Endodermal cell (in vitro differentiated cells): ENCODE data around the gene SLC25A5. TPM values are rescaled to one million over a fixed set of nuclear protein-coding genes. Genes with fewer than 3 reads are reported as not detected.

Source experiments
- DNase-seq: peaks from one replicate; pipeline ENCODE4 v3.0.0-alpha.2; 2017
- H3K27ac ChIP-seq: 2 replicates; pipeline ENCODE4 v1.5.1; 2013; ENCODE audit warnings: mild to moderate bottlenecking, low read depth, low read length, moderate library complexity
- H3K27me3 ChIP-seq: 2 replicates; pipeline ENCODE4 v1.6.1; 2013; ENCODE audit warnings: mild to moderate bottlenecking, low read length, moderate library complexity; ENCODE audit not compliant: insufficient read depth, control insufficient read depth, poor library complexity, severe bottlenecking
- H3K36me3 ChIP-seq: 2 replicates; pipeline ENCODE4 v1.7.0; 2013; ENCODE audit warnings: mild to moderate bottlenecking, low read length, moderate library complexity; ENCODE audit not compliant: control insufficient read depth, insufficient read depth
- H3K4me1 ChIP-seq: one replicate; pipeline ENCODE4 v1.7.0; 2013; ENCODE audit warnings: low read length; ENCODE audit not compliant: control insufficient read depth, insufficient read depth
- H3K4me3 ChIP-seq: 2 replicates; pipeline ENCODE4 v1.5.1; 2013; ENCODE audit warnings: mild to moderate bottlenecking, low read length, moderate library complexity
- H3K9ac ChIP-seq: 2 replicates; pipeline ENCODE4 v1.6.1; 2013; ENCODE audit warnings: mild to moderate bottlenecking, low read length, moderate library complexity; ENCODE audit not compliant: poor library complexity, severe bottlenecking; ENCODE audit errors: extremely low read depth
- H3K9me3 ChIP-seq: 2 replicates; pipeline ENCODE4 v1.6.1; 2013; ENCODE audit warnings: mild to moderate bottlenecking, low read length, moderate library complexity; ENCODE audit not compliant: control insufficient read depth
- H3K27ac Mint-ChIP-seq: 2 replicates; pipeline ENCODE4 v1.8.0; 2020; ENCODE audit warnings: mixed read lengths
- H3K27me3 Mint-ChIP-seq: 2 replicates; pipeline ENCODE4 v1.8.0; 2021; ENCODE audit warnings: mild to moderate bottlenecking, mixed read lengths; ENCODE audit not compliant: insufficient read depth
- H3K36me3 Mint-ChIP-seq: 2 replicates; pipeline ENCODE4 v1.8.0; 2020; ENCODE audit warnings: low read depth, mixed read lengths
- H3K4me1 Mint-ChIP-seq: 2 replicates; pipeline ENCODE4 v1.8.0; 2020; ENCODE audit warnings: mixed read lengths
- H3K4me3 Mint-ChIP-seq: 2 replicates; pipeline ENCODE4 v1.8.0; 2020; ENCODE audit warnings: mild to moderate bottlenecking, moderate library complexity, mixed read lengths
- H3K9me3 Mint-ChIP-seq: 2 replicates; pipeline ENCODE4 v1.8.0; 2020; ENCODE audit warnings: mild to moderate bottlenecking, mixed read lengths
- CTCF ChIP-seq: fragments of 200-600 bp; sonication (generic); conservative IDR thresholded peaks from 2 replicates; pipeline ENCODE4 v1.5.0; 2021; ENCODE audit warnings: antibody characterized with exemption, mild to moderate bottlenecking
- WGBS, 2 experiments: methylation state at CpG; one replicate each; pipeline versions ENCODE4 v1.1.5 to v1.1.7; 2013; ENCODE audit warnings: missing lambda C conversion rate in 2 of 2, mixed read lengths in 1 of 2; ENCODE audit not compliant: insufficient coverage in 1 of 2, insufficient read length in 1 of 2; 5-methylcytosine and 5-hydroxymethylcytosine counted together
- total RNA-seq, 2 donors: library from RNA; stranded (reverse); fragmentation: NEBNext Ultra II Directional in 1 of 2; extraction: Animal tissue kit (Norgen Biotek cat#: 25700) in 1 of 2; gene quantifications; 2 replicates in 1 of 2; 3 replicates in 1 of 2; pipeline ENCODE4 v1.2.1, GENCODE V29; 2021

The SLC25A5 gene
- total RNA-seq, 2 donors from 2014 or later: 321 TPM

GRCh38 chrX:119505945-119506344 lies 37.7 kb downstream of the SLC25A5 start:
- Histone ChIP-seq H3K4me3 (no peak overlapping the region), H3K36me3 (no peaks in the 10 kb centered on the region), H3K9me3 (no peaks in the 10 kb centered on the region), H3K4me1 (no peaks in the 10 kb centered on the region), H3K27me3 (no peaks in the 10 kb centered on the region), H3K9ac (no peak overlapping the region), H3K27ac (no peak overlapping the region)
- no peak overlapping the region for H3K27ac Mint-ChIP-seq
- 100% methylated on average over 3 of the region's 4 CpGs; no CpG with 5 or more reads in 1 of the 2 experiments for WGBS, 2 experiments
- no peaks in the 10 kb centered on the region for H3K4me1 Mint-ChIP-seq
- peaks cover 54% of the 10 kb centered on the region for H3K9me3 Mint-ChIP-seq
- no peak for DNase-seq
- H3K4me3 Mint-ChIP-seq: no peak overlapping the region
- no peaks in the 10 kb centered on the region for H3K36me3 Mint-ChIP-seq
- H3K27me3 Mint-ChIP-seq: no peaks in the 10 kb centered on the region
- TF ChIP-seq CTCF: no peak

GRCh38 chrX:119507206-119507605 lies 39.0 kb downstream of the SLC25A5 start:
- peaks cover 48% of the 10 kb centered on the region for H3K9me3 Mint-ChIP-seq

GRCh38 chrX:119512146-119512800 lies 44.0 kb downstream of the SLC25A5 start:
- H3K27ac ChIP-seq: no peak overlapping the region
- H3K27me3 Mint-ChIP-seq: no peaks in the 10 kb centered on the region
- 64% methylated on average over 14 of the region's 14 CpGs; no CpG with 5 or more reads in 1 of the 2 experiments for WGBS, 2 experiments
- H3K9ac ChIP-seq: no peak overlapping the region
- DNase-seq: peak; percentile 87
- no peaks in the 10 kb centered on the region for H3K36me3 Mint-ChIP-seq
- no peak overlapping the region for H3K4me3 ChIP-seq
- H3K4me3 Mint-ChIP-seq: no peak overlapping the region
- H3K9me3 Mint-ChIP-seq: peaks cover 43% of the 10 kb centered on the region
- H3K9me3 ChIP-seq: no peaks in the 10 kb centered on the region
- no peaks in the 10 kb centered on the region for H3K27me3 ChIP-seq
- H3K27ac Mint-ChIP-seq: no peak overlapping the region
- H3K36me3 ChIP-seq: no peaks in the 10 kb centered on the region
- H3K4me1 Mint-ChIP-seq: no peaks in the 10 kb centered on the region
- H3K4me1 ChIP-seq: no peaks in the 10 kb centered on the region
- peak; percentile 80 for TF ChIP-seq CTCF

More at GRCh38 chrX:119507206-119507605, 39.0 kb downstream of the SLC25A5 start:
- Mint-ChIP-seq H3K4me3 (no peak overlapping the region), H3K36me3 (no peaks in the 10 kb centered on the region), H3K27me3 (no peaks in the 10 kb centered on the region), H3K27ac (no peak overlapping the region), H3K4me1 (no peaks in the 10 kb centered on the region)
- Histone ChIP-seq H3K4me1 (no peaks in the 10 kb centered on the region), H3K9ac (no peak overlapping the region), H3K9me3 (no peaks in the 10 kb centered on the region), H3K4me3 (no peak overlapping the region), H3K36me3 (no peaks in the 10 kb centered on the region), H3K27ac (no peak overlapping the region), H3K27me3 (no peaks in the 10 kb centered on the region)
- TF ChIP-seq CTCF: no peak
- DNase-seq: no peak
- WGBS, 2 experiments: 90% methylated on average over 6 of the region's 6 CpGs; no CpG with 5 or more reads in 1 of the 2 experiments
